Activated T-cell treated with anti-CD3 and anti-CD28 coated beads for 1 hour (primary cell): ENCODE measurements around the gene MCM10.
"Not testable (repeated sequence)": the region's sequence is repeated elsewhere in the genome, so short reads cannot be mapped to it uniquely, and the experiment has no call there.

Experiments used
- DNase-seq: peaks from one replicate; pipeline ENCODE4 v3.0.0-alpha.2; 2020; ENCODE audit warnings: low read depth

Gene MCM10

DNA sequence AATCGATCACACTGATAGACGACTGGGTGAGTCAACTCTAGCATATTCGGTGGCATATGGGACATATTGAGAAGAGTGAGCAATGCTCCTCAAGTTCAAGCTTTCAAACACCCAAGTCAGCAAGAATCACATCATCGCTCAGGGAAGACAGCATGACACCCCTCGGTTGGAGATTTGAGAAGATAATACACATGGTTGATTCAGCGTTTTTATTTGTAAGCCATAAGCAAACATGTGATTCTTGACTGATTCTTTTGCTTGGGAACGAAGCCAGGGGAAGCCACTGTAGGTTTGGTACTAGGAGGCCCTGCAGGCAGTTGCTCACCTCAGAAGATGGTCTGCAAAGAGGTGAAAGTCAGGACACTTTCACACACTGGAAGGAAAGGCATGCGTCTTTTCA lies 60.2 kb downstream of the MCM10 start:
- DNase-seq, result no peak

DNA sequence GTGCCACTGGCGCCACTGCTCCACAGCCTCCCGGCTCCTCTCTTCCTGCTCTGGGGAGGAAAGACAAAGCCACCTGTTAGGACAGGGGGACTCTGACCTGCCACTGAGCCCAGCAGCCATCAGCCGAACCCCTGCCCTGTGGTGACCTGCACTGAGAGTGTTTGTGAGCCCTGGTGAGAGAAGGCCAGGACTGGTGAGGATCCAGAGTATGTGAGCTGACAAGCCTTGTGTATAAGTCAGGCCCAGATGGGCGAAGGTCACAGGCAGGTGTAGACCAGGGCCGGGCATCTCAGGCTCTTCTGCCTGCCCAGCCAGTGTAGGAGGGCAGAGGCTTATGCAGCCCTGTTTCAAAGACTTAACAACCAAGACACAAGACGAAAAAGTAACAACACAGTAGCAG lies 60.8 kb downstream of the MCM10 start:
- no peak for DNase-seq

DNA sequence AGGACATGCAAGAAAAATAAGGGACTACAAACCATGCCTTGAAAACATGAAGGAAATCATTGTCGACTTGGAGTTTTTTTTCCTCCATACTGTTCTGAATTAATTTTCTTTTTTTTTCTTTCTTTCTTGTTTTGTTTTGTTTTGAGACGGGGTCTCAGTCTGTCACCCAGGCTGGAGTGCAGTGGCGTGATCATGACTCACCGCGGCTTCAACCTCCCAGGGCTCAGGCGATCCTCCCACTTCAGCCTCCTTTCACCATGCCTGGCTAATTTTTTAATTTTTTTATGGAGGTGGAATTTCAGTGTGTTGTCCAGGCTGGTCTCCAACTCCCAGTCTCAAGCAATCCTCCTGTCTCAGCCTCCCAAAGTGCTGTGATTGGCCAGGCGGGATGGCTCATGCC lies 61.2 kb downstream of the MCM10 start:
- no peak for DNase-seq

DNA sequence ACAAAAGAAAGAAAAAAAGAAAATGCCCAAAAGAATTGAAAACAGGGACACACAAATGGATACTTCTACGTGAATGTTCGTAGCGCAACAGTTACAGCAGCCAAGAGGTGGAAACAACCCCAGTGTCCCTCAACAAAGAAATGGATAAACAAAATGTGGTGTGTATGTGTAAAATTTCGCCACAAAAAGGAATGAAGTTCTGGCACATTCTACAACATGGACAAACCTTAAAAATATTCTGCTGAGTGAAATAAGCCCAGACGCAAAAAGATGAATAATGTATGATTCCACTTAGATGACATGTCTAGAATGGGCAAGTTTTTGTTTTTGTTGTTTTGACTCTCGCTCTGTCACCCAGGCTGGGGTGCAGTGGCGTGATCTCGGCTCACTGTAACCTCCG lies 61.9 kb downstream of the MCM10 start:
- no peak for DNase-seq

DNA sequence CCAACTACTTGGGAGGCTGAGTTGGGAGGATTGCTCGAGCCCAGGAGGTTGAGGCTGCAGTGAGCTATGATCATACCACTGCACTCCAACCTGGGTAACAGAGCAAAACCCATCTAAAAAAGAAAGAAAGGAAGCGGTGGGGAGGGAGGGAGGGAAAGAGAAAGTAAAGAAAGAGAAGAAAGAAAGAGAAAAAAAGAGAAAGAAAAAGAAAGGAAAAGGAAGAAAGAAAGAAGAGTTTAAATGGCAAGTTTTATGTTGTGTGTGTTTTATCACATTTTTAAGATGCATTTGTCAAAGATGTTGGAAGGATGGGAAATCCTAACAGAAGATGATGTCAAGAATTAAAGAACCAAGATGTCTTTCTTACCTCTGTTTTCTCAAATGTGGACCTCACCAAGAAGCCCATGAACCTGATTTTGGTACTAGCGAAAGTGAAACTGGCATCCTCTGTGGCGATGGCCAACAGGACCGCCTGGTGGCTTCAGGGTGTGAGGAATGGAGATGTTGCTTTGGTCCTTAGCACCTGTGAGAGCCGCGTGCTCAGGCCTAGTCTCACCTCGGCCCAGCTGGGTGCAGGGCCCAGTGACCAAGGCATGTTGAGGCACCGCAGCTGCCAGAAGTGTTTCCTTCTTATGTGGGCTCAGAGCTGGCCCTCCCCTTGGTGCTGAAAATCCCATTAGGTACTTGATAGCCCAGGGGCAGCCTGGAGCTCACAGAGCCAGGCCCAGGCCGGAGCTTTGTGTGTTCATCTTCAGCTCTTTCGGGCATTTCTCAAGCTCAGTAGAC lies 63.0 kb downstream of the MCM10 start:
- DNase-seq, result no peak

DNA sequence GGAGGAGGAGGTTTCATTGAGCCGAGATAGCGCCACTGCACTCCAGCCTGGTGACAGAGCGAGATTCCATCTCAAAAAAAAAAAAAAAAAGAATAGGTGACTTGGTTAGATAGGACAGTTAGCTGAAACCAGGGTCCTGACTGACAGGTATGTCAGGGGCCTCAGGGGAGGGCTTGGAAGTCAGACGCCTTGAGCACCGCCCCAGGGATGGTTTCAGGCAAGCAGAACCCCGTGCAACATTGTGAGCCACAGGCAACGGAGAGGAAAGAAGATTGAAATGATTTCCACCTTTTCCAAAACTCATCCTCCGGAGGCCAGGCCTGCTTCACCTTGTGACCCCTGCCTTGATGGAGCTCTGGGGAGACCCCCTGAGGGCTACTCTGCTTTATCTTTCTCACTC lies 64.2 kb downstream of the MCM10 start:
- no peak for DNase-seq

DNA sequence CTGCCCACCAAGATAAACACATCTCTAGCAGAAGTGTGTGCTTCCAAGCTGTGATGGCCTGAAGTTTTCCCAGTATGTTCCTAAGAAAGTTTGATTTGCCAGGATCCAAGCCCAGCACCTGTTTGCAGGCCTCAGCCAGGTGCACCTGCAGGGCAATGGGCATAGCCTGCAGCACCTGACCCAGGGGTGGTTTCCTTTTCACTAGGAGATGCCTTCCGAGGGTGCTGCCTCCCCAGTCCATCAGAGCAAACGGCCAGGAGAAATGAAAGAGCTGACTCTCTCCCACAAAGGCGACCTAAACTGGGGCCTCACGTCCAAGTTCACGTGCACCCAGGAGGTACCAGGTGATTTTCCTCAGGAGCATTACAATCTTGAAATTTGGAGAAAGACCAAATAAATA lies 65.7 kb downstream of the MCM10 start:
- DNase-seq, result no peak

DNA sequence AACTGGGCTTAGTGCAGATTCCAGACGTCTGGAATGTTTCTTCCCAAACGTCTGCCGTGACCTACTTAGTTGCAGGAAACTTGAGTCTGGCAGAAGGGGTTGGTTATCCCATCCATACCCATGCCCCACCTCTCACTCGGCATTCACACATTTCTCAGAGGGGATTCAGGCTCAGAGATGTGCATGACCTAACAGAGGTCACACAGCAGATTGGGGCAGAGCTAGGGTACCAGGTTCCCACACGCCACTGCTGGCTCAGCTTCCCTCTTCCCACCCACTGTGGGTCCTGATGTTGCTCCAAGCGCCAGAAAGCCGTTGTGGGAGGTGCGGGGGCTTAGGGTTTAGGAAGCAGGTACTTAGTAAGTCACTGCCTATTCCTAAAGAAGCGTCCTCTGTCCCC lies 69.8 kb downstream of the MCM10 start:
- DNase-seq, result no peak

DNA sequence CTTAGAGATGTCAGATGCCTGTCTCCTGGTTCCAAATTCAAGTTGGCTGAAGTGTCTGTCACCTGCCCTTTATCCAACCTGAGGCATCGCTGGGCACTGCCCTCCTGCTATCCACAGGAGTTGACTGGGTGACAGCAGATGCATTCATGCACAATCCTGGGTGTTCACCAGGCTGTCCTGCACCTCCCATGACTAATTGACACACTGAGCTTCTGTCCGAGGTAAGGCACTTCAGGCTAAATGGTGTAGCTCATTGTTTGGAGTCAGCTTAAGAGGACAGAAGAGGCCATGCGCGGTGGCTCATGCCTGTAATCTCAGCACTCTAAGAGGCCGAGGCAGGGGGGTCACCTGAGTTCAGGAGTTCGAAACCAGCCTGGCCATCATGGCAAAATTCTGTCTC lies 70.5 kb downstream of the MCM10 start:
- no peak for DNase-seq

DNA sequence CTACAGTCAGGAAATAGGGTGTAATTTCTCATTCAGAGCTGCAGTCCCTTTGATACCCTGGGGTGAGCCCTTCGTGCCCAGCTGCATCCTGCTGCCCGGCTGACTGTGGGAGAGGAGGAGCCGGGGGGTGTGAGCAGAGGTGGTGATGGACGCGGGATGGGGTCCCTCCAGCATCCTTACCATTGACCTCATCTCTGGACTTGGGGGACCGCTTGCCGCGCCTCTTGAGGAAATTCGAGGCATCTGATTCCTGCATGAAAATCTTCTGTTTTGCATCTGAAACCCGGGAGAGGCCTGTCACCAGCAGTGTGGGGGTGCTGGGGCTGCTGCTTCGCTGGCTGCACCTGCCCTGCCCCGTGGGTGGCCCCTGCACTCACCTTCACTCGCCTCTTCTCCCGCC lies 72.0 kb downstream of the MCM10 start:
- DNase-seq, result no peak

DNA sequence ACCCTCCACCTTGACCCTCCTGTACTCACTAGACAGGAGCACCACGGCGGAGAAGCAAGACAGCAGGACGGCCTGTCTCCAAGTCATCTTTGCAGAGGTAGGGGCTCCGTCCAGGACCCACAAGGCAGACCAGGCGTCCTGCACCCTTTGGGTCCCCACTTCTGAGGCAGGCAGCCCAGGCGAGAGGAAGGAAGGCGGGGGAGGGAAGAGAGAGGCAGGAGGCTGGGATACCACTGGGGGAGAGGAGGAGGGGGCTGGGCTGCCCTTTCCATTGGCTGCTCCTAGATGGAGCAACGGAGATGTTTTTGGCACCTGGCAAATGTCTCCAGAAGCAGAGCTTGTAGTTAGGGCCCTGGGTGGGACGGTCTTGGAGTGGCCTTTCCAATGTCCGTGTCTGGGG lies 72.8 kb downstream of the MCM10 start, which contains the start of gene UCMA:
Gene UCMA, minus strand, starts transcription at position 203 of the 400 bp plus-strand sequence. Its CDS starts 116 bp downstream, at position 87.
- DNase-seq, result no peak

DNA sequence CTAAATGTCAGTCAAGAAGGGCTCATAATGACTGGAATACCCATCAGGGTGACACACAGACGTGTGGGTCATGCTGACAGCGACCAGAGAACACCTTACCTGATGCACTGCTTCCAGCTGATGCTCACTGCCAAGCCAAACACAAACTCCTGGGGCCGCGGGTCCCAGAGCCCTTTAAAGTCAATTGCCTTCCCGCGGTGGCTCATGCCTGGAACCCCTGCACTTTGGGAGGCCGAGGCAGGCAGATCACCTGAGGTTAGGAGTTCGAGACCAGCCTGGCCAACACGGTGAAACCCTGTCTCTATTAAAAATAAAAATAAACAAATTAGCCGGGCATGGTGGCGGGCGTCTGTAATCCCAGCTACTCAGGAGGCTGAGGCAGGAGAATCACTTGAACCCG lies 73.4 kb downstream of the MCM10 start:
- DNase-seq, result not testable (repeated sequence)

DNA sequence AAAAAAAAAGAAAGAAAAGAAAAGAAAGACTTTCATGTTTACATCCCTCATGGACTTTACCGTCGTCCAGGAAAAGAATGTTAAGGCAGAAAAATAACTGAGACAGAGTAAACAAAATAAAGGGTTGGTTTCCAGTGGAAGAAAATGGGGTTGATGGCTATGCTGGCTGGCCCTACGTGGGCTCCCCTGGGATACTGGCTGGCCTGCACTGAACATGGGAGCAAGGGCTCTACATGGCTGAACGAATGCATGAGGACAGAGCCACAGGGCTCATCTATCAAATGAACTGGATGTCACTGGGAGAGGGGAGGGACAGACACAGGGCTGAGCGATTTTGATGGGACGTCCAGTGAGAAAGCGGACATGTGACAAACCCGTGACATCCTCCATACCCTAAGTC lies 75.3 kb downstream of the MCM10 start:
- DNase-seq, result no peak

DNA sequence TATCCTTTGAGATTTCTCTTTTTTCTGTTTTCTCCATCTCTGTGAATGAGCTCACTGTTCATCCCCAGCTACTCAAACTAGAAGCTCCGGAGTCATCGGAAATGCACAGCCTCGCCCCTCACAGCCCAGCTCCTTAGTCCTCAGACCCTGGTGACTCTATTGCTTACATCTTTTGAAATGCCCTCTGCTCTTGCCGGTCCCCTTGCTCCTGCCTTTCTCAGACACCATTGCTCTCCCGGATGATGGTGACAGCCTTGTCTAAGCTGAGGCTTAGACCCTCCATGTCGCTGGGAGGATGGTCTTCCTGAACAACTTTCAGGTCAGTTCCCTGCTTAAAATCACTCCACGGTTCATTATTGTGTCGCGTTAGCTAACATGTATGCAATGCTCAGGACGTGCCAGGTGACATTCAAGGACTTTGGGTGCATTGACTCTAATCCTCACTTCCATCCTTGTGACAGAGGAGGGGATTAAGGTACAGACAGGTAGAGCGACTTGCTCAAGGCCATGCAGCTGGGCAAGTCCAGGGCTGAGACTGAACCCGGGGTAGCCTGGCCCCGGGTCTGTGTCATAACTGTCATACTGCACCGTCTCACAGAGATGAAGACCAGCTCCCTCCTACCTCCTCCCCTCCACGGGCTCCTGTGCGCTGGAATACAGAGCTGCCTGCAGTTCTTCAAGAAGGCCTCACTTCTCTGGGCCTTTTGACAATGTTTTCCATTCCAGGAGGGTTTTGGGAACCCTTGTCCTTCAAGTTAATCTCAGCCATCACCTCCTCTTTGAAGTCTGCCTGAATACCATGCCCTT lies 77.1 kb downstream of the MCM10 start:
- no peak for DNase-seq

DNA sequence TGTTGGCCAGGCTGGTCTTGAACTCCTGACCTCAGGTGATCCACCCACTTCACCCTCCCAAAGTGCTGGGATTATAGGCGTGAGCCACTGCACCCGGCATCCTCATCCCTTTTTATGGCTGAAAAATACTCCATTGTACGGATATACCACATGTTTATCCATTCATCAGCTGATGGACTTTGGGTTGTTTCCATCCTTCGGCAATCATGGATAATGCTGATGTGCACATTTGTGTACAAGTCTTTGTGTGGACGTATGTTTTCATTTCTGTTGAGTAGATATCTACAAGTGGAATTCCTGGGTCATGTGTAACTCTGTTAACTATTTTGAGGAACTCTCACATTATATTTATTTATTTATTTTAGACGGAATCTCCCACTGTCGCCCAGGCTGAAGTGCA lies 78.6 kb downstream of the MCM10 start:
- no peak for DNase-seq

DNA sequence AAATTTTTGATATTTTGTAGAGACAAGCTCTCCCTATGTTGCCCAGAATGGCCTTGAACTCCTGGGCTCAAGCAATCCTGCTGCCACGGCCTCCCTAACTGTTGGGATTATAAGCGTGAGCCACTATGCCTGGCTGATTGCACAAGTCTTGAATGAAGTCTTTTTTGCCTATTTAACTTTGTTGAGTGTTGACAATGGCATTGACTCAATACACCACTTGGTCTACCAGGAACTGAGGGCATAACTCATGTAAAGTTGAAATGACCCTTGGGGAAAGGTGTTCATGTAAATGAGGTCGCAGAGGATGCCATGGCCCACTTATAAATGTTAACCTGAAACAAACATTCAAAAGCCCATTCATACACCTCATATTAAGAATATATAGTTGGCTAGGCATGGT lies 80.3 kb downstream of the MCM10 start:
- DNase-seq, result no peak

DNA sequence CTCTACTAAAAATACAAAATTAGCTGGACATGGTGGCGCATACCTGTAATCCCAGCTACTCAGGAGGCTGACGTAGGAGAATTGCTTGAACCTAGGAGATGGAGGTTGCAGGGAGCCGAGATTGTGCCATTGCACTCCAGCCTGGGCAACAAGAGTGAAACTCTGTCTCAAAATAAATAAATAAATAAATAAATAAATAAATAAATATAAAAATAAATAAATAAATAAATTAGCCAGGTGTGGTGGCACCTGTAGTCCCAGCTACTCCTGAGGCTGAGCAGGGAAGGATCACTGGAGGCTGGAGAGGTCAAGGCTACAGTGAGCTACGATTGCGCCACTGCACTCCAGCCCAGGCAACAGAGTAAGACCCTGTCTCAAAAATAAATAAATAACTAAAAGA lies 80.9 kb downstream of the MCM10 start:
- DNase-seq, result not testable (repeated sequence)

DNA sequence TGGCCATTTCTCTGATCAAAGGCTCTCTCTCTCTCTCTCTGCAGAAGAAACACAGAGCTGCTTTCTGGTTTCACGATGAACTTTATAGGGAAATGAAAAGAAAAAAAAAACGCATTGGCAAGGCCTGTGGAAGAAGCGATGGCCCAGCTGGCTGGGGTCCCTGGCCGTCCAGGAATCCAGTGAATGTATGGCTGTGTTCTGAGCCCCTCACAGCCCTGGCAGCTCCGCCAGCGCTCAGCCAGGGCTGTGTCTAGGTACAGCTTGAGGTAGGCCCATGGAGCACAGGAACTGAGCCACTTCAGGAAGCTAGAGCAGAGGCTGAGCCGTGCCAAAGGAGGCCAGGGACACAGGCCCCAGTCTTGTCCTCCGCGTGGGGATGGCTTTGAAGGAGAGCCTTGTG lies 85.9 kb downstream of the MCM10 start:
- DNase-seq, result no peak

DNA sequence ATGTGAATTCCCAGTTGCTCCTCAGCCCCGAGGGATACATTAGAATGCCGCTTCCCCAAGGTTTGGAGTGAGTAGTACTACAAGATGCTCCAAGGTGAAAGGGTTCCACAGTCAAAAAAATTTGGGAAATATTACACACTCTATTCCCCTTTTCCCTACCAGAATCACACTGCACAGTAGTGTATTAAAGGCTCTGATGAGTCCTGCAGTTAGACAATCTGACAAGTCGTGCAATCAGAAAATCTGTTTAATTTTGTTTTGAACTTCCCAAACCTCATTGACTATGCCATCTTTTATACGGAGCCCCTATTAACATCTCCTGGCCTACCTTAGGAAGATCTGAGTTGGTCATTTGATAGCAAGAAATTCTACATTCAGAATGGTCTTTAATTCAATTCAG lies 86.4 kb downstream of the MCM10 start:
- no peak for DNase-seq

DNA sequence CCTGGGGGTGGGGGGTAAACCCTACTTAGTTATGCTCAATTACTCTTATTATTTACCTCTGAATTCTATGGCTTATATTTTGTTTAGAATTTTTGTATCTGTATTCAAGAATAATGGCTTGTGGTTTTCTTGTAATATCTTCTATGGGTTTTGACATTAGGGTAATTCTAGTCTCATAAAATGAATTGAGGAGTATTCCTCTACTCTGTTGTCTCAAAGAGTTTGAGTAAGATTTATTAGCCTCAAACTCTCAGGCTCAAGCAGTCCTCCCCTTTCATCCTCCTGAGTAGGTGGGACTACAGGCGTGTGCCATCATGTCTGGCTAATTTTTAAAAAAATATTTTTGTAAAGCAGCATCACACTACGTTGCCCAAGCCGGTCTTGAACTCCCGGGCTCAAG lies 92.4 kb downstream of the MCM10 start:
- no peak for DNase-seq

DNA sequence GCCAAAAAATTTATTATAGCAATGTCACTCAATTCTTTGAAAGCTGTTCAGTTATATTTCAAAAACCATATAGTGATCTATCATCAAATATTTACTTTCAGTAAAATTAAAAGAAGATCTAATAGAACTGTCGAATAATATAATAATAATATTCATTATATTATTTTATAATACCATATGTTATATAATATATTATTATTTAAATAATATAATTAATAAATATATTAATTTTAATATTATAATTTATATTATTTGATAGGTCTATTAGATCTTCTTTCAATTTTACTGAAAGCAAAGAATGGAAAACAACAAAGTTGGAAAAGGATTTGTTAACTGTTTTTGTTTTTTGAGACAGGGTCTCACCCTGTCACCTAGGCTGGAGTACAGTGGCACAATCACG lies 95.3 kb downstream of the MCM10 start:
- DNase-seq, result no peak

DNA sequence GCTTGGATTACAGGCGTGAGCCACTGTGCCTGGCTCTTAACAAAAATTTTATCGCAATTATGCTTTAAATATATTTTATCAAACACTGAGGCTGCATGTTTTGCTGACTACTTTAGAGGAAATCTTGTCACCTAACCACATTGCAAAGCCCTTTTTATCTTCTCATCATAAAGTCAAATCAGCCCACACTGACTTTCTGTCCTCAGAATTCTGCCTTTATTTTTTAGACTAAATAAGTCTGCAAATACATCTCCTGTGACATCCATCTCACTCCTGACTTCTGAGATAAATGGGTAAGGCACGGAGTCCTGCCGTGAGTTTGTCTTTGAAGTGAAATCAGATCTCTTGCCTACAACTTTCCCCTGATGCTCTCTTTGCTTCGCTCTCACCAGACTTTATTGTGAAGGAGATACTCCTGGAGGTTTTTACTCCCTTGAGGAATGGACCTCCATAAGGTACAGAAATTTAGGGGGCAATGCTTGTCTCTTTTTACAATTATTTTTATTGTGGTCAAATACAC lies 96.3 kb downstream of the MCM10 start:
- no peak for DNase-seq
